GM19455 (cell line): ENCODE results near the gene STRBP.

Experiments used
- ATAC-seq: cut with Tn5 transposase; IDR thresholded peaks from one replicate; pipeline ENCODE4 v1.9.1; 2021; ENCODE audit not compliant: unreplicated experiment

STRBP gene

GRCh38 chr9:123072407-123072995 is 195.9 kb downstream of the STRBP start:
- no peak for ATAC-seq
